Measurements from ENCODE around the gene CEACAM16. TPM values are rescaled to one million over a fixed set of nuclear protein-coding genes. Genes with fewer than 3 reads are reported as not detected.
A peak's percentile ranks its signal among the peaks of the same experiment; 100 is the strongest.

Gene CEACAM16
- total RNA-seq, 8 experiments from 2014 or later, result 0.19 TPM; not detected in 7

- 17 to 84% (median 46%) methylated on average over 1 to 4 of the region's 5 CpGs; no CpG with 5 or more reads in 2 of the 10 experiments for WGBS, 10 experiments
- H3K27ac ChIP-seq, result no peak overlapping the region
- in situ Hi-C loops (cut with MboI; ENCODE audit: low pct_unique_long_range_greater_than_20kb in 2 of 9, low sequenced_read_pairs in 9 of 9, unreplicated experiment in 9 of 9), result no loop called here
- no peak overlapping the region for H3K4me3 ChIP-seq
- peak in 2 of 8 experiments; percentile 6 to 24 for ATAC-seq (replicated peaks in 6 of 8)
- no peaks in the 10 kb centered on the region for H3K4me1 ChIP-seq (replicated peaks in 1 of 2)
Observed at GRCh38 chr19:44725684-44726083, 26.7 kb downstream of the CEACAM16 start.

- H3K27ac ChIP-seq, result no peak overlapping the region
- H3K4me3 ChIP-seq, result no peak overlapping the region
- 60 to 100% (median 97%) methylated on average over 1 to 7 of the region's 12 CpGs; no CpG with 5 or more reads in 3 of the 10 experiments for WGBS, 10 experiments
- ATAC-seq (replicated peaks in 6 of 8), result no peak
- in situ Hi-C loops (cut with MboI; ENCODE audit: low pct_unique_long_range_greater_than_20kb in 2 of 9, low sequenced_read_pairs in 9 of 9, unreplicated experiment in 9 of 9), result no loop called here
- no peaks in the 10 kb centered on the region for H3K4me1 ChIP-seq (replicated peaks in 1 of 2)
Observed at GRCh38 chr19:44726465-44726864, 27.5 kb downstream of the CEACAM16 start.

- Histone ChIP-seq H3K4me3 (no peak overlapping the region), H3K27ac (no peak overlapping the region), H3K4me1 (replicated peaks in 1 of 2) (no peaks in the 10 kb centered on the region)
- WGBS, 10 experiments, result 20 to 90% (median 67%) methylated on average over 1 to 5 of the region's 6 CpGs; no CpG with 5 or more reads in 1 of the 10 experiments
- ATAC-seq (replicated peaks in 6 of 8), result no peak
- in situ Hi-C loops (cut with MboI; ENCODE audit: low pct_unique_long_range_greater_than_20kb in 2 of 9, low sequenced_read_pairs in 9 of 9, unreplicated experiment in 9 of 9), result no loop called here
Observed at GRCh38 chr19:44728178-44728577, 29.2 kb downstream of the CEACAM16 start.

- ATAC-seq (replicated peaks in 6 of 8), result no peak
- no peaks in the 10 kb centered on the region for H3K4me1 ChIP-seq (replicated peaks in 1 of 2)
- WGBS, 10 experiments, result 79 to 100% (median 92%) methylated on average over 1 to 7 of the region's 8 CpGs; no CpG with 5 or more reads in 3 of the 10 experiments
- H3K27ac ChIP-seq, result no peak overlapping the region
- no peak overlapping the region for H3K4me3 ChIP-seq
- in situ Hi-C loops (cut with MboI; ENCODE audit: low pct_unique_long_range_greater_than_20kb in 2 of 9, low sequenced_read_pairs in 9 of 9, unreplicated experiment in 9 of 9), result no loop called here
Observed at GRCh38 chr19:44729516-44730033, 30.6 kb downstream of the CEACAM16 start.

GRCh38 chr19:44731081-44731480 is 32.1 kb downstream of the CEACAM16 start:
- 70 to 100% (median 89%) methylated on average over 2 to 5 of the region's 5 CpGs; no CpG with 5 or more reads in 1 of the 10 experiments for WGBS, 10 experiments

DNA sequence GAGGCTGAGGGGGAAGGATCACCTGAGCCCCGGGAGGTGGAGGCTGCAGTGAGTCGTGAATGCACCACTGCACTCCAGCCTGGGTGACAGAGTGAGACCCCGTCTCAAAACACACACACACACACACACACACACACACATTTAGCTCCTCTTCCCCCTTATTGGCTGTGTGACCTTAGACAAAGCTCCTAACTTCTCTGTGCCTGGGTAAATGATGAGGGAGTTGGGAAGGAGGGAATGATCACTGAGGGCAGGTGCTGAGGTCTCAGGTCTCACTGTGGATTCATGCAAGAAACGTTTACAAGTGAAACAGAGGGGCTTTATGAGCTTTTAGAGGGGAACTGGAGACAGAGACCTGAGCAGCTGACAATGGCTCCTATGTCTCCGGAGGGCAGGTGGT is 32.7 kb downstream of the CEACAM16 start:
- 0 to 92% (median 83%) methylated on average over 1 to 2 of the region's 5 CpGs; no CpG with 5 or more reads in 5 of the 10 experiments for WGBS, 10 experiments
- no peak for ATAC-seq (replicated peaks in 6 of 8)

More at GRCh38 chr19:44731081-44731480, 32.1 kb downstream of the CEACAM16 start:
- H3K27ac ChIP-seq, result no peak overlapping the region
- no peak overlapping the region for H3K4me3 ChIP-seq
- no peak for ATAC-seq (replicated peaks in 6 of 8)
- no peaks in the 10 kb centered on the region for H3K4me1 ChIP-seq (replicated peaks in 1 of 2)
- in situ Hi-C loops (cut with MboI; ENCODE audit: low pct_unique_long_range_greater_than_20kb in 2 of 9, low sequenced_read_pairs in 9 of 9, unreplicated experiment in 9 of 9), result no loop called here

GRCh38 chr19:44732235-44733014 is 33.5 kb downstream of the CEACAM16 start:
- Histone ChIP-seq H3K4me3 (no peak overlapping the region), H3K4me1 (replicated peaks in 1 of 2) (no peaks in the 10 kb centered on the region), H3K27ac (no peak overlapping the region)
- in situ Hi-C loops (cut with MboI; ENCODE audit: low pct_unique_long_range_greater_than_20kb in 2 of 9, low sequenced_read_pairs in 9 of 9, unreplicated experiment in 9 of 9), result no loop called here
- no peak for ATAC-seq (replicated peaks in 6 of 8)
- WGBS, 10 experiments, result 67 to 100% (median 80%) methylated on average over 1 to 9 of the region's 11 CpGs; no CpG with 5 or more reads in 4 of the 10 experiments

More for the DNA sequence above, 32.7 kb downstream of the CEACAM16 start:
- H3K27ac ChIP-seq, result no peak overlapping the region
- H3K4me1 ChIP-seq (replicated peaks in 1 of 2), result no peaks in the 10 kb centered on the region
- in situ Hi-C loops (cut with MboI; ENCODE audit: low pct_unique_long_range_greater_than_20kb in 2 of 9, low sequenced_read_pairs in 9 of 9, unreplicated experiment in 9 of 9), result no loop called here
- no peak overlapping the region for H3K4me3 ChIP-seq

GRCh38 chr19:44734357-44734756 is 35.4 kb downstream of the CEACAM16 start:
- in situ Hi-C loops (cut with MboI; ENCODE audit: low pct_unique_long_range_greater_than_20kb in 2 of 9, low sequenced_read_pairs in 9 of 9, unreplicated experiment in 9 of 9), result no loop called here
- WGBS, 10 experiments, result 20 to 40% methylated on average over 1 of the region's 1 CpG; no CpG with 5 or more reads in 8 of the 10 experiments
- no peak overlapping the region for H3K27ac ChIP-seq
- ATAC-seq (replicated peaks in 6 of 8), result no peak
- no peaks in the 10 kb centered on the region for H3K4me1 ChIP-seq (replicated peaks in 1 of 2)
- no peak overlapping the region for H3K4me3 ChIP-seq

DNA sequence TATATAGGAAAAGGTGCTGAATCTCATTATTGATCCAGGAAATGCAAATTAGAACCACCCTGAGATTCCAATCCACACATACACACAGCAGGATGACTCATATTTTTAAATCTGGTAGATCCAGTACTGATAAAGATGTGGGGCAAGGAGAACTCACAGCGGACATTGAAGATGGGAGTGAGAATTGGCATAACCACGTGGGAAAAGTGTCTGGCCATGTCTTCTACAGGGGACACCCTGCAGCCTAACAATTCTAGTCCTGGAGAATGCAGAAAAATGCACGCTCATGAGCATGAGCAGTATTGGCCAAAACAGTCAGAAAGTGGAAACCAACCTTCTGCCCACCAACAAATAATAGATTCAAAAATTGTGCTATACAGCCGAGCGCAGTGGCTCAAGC is 36.1 kb downstream of the CEACAM16 start:
- Histone ChIP-seq H3K4me3 (no peak overlapping the region), H3K4me1 (replicated peaks in 1 of 2) (no peaks in the 10 kb centered on the region), H3K27ac (no peak overlapping the region)
- in situ Hi-C loops (cut with MboI; ENCODE audit: low pct_unique_long_range_greater_than_20kb in 2 of 9, low sequenced_read_pairs in 9 of 9, unreplicated experiment in 9 of 9), result no loop called here
- 40 to 86% (median 60%) methylated on average over 1 to 5 of the region's 5 CpGs; no CpG with 5 or more reads in 3 of the 10 experiments for WGBS, 10 experiments
- ATAC-seq (replicated peaks in 6 of 8), result peak in 3 of 8 experiments; percentile 68 to 75 (median 75)

GRCh38 chr19:44737238-44738071 is 38.5 kb downstream of the CEACAM16 start:
- 35 to 88% (median 72%) methylated on average over 1 to 7 of the region's 13 CpGs; no CpG with 5 or more reads in 1 of the 10 experiments for WGBS, 10 experiments
- H3K27ac ChIP-seq, result no peak overlapping the region

DNA sequence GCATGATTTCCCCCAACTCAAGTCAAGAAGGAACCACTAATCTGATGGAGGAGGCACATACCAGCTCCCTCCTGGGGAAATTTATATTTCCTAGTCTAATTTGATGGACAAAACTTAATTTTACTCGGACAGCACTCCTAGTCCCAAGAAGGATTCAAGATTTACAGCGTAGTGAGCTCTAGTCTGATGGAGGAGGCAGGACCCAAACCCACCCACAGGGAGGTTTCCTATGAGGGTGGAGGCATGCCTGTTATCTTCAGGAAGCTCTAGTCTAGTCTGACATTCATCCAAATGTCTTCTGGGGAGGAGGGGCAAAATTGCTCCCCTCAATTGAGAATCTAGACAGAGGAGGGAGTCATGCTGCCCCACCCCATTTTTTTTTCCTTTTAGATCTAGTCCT is 39.2 kb downstream of the CEACAM16 start:
- WGBS, 10 experiments, result 40 to 100% (median 68%) methylated on average over 1 to 2 of the region's 2 CpGs; no CpG with 5 or more reads in 4 of the 10 experiments
- no peak for ATAC-seq (replicated peaks in 6 of 8)
- Histone ChIP-seq H3K4me1 (replicated peaks in 1 of 2) (peaks cover 3 to 8% of the 10 kb centered on the region in 2 donors), H3K4me3 (no peak overlapping the region), H3K27ac (no peak overlapping the region)
- in situ Hi-C loops (cut with MboI; ENCODE audit: low pct_unique_long_range_greater_than_20kb in 2 of 9, low sequenced_read_pairs in 9 of 9, unreplicated experiment in 9 of 9), result no loop called here

More at GRCh38 chr19:44737238-44738071, 38.5 kb downstream of the CEACAM16 start:
- no peak for ATAC-seq (replicated peaks in 6 of 8)
- no peak overlapping the region for H3K4me3 ChIP-seq
- in situ Hi-C loops (cut with MboI; ENCODE audit: low pct_unique_long_range_greater_than_20kb in 2 of 9, low sequenced_read_pairs in 9 of 9, unreplicated experiment in 9 of 9), result no loop called here
- peaks cover 3 to 8% of the 10 kb centered on the region in 2 donors for H3K4me1 ChIP-seq (replicated peaks in 1 of 2)

DNA sequence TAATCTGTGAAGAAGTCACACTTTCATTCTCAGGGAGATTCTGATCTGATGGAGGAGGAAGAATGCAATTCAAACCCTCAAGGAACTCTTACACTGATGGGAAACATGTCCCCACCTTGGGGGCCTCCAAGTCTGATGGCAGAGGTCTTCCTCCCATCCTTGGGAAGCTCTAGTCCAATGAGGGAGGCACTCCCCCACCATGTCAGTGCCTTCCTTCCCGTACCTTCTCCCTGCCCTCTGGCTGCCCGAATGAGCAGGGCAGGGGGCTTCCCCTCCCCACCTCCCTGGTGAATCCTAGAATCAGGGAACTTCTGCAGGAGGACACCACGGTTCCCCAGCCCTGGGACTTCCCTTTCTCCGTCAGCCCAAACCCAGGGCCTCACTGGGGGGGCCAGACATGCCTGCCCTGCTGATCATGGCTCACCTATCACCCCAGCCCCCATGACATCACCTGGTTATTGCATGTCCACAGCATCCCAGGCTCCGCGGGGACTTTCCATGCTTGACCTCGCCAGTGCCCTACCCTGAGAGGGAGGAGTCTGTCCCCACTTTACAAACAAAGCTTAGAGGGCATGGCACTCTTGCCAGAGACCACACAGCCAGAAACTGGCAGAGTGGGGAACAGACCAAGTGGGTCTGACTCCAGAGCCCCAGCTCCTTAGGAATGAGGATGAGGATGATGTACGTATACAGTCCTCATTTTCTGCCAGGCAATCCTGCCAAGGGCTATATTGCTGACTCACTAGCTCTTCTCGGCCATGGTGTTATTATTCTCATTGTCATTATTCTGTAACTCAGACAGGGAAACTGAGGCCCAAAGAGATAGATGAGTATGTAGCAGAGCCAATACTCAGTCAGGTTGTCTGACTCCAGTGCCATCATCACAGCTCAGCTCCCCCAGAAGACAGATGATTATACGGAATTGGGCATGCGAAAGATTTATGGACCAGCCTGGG is 39.9 kb downstream of the CEACAM16 start:
- in situ Hi-C loops (cut with MboI; ENCODE audit: low pct_unique_long_range_greater_than_20kb in 2 of 9, low sequenced_read_pairs in 9 of 9, unreplicated experiment in 9 of 9), result no loop called here
- no peak for ATAC-seq (replicated peaks in 6 of 8)
- 14 to 80% (median 70%) methylated on average over 1 to 7 of the region's 11 CpGs; no CpG with 5 or more reads in 2 of the 10 experiments for WGBS, 10 experiments

More for the DNA sequence above, 39.9 kb downstream of the CEACAM16 start:
- H3K27ac ChIP-seq, result no peak overlapping the region
- peaks cover 3 to 8% of the 10 kb centered on the region in 2 donors for H3K4me1 ChIP-seq (replicated peaks in 1 of 2)
- no peak overlapping the region for H3K4me3 ChIP-seq
